Dedifferentiated amniotic fluid mesenchymal stem cell (primary cell): ENCODE results near the gene RFTN1.
"Not testable (repeated sequence)": the region's sequence is repeated elsewhere in the genome, so short reads cannot be mapped to it uniquely, and the experiment has no call there.

ENCODE experiments used
- DNase-seq: peaks from one replicate; pipeline ENCODE4 v3.0.0-alpha.2; 2016; ENCODE audit errors: extremely low spot score

RFTN1 gene

GRCh38 chr3:16329036-16329825, 184.3 kb downstream of the RFTN1 start:
- DNase-seq: no peak

GRCh38 chr3:16328124-16328523, 185.4 kb downstream of the RFTN1 start:
- DNase-seq: no peak

- DNase-seq: no peak
Observed at GRCh38 chr3:16326724-16327349, 186.7 kb downstream of the RFTN1 start.

GRCh38 chr3:16325850-16326249, 187.6 kb downstream of the RFTN1 start:
- no peak for DNase-seq

- DNase-seq: no peak
Observed at GRCh38 chr3:16323737-16324136, 189.8 kb downstream of the RFTN1 start.

- DNase-seq: no peak
Observed at GRCh38 chr3:16322189-16322588, 191.3 kb downstream of the RFTN1 start.

- no peak for DNase-seq
Observed at GRCh38 chr3:16320711-16321110, 192.8 kb downstream of the RFTN1 start.

GRCh38 chr3:16319723-16320122, 193.8 kb downstream of the RFTN1 start:
- no peak for DNase-seq

GRCh38 chr3:16319307-16319706, 194.2 kb downstream of the RFTN1 start:
- no peak for DNase-seq

- no peak for DNase-seq
Observed at GRCh38 chr3:16318176-16318575, 195.3 kb downstream of the RFTN1 start.

GRCh38 chr3:16317561-16317945, 195.9 kb downstream of the RFTN1 start:
- no peak for DNase-seq

- DNase-seq: no peak
Observed at GRCh38 chr3:16316847-16317560, 196.5 kb downstream of the RFTN1 start.

GRCh38 chr3:16316396-16316795, 197.1 kb downstream of the RFTN1 start:
- DNase-seq: no peak

GRCh38 chr3:16315623-16316022, 197.9 kb downstream of the RFTN1 start:
- DNase-seq: no peak

GRCh38 chr3:16313886-16314645, 199.4 kb downstream of the RFTN1 start:
- no peak for DNase-seq

GRCh38 chr3:16311960-16312451, 201.5 kb downstream of the RFTN1 start:
- no peak for DNase-seq

GRCh38 chr3:16310486-16310885, 203.0 kb downstream of the RFTN1 start:
- DNase-seq: not testable (repeated sequence)

GRCh38 chr3:16309558-16309957, 203.9 kb downstream of the RFTN1 start:
- no peak for DNase-seq

GRCh38 chr3:16308727-16309126, 204.8 kb downstream of the RFTN1 start:
- no peak for DNase-seq

GRCh38 chr3:16307832-16308531, 205.5 kb downstream of the RFTN1 start:
- no peak for DNase-seq

- DNase-seq: no peak
Observed at GRCh38 chr3:16305111-16305541, 208.4 kb downstream of the RFTN1 start.
